RWPE1 (cell line): ENCODE measurements around the gene CALHM4.

Experiments used
- CTCF ChIA-PET: fragments of 350-600 bp; sonication (Branson Sonifier 250); formaldehyde crosslinking; extraction: SDS; loops from one replicate; lab custom pipeline; 2021; lab: Yijun Ruan, JAX
- POLR2A ChIA-PET: fragments of 400-600 bp; formaldehyde crosslinking; extraction: SDS; loops from one replicate; lab custom pipeline; 2020; ENCODE audit warnings: antibody characterized with exemption; ENCODE audit not compliant: low non-redundant PET; lab: Yijun Ruan, JAX
- DNase-seq: peaks from one replicate; pipeline ENCODE4 v3.0.0; 2012; ENCODE audit warnings: low spot score
- H3K27ac ChIP-seq: fragments of 450-650 bp; 2 replicates; pipeline ENCODE4 v1.5.1; 2017
- TF ChIP-seq, protein P1 (sequence below): fragments of 450-650 bp; conservative IDR thresholded peaks from 2 replicates; pipeline ENCODE4 v1.5.1; 2017; ENCODE audit warnings: low read depth, mild to moderate bottlenecking

CALHM4 gene

DNA sequence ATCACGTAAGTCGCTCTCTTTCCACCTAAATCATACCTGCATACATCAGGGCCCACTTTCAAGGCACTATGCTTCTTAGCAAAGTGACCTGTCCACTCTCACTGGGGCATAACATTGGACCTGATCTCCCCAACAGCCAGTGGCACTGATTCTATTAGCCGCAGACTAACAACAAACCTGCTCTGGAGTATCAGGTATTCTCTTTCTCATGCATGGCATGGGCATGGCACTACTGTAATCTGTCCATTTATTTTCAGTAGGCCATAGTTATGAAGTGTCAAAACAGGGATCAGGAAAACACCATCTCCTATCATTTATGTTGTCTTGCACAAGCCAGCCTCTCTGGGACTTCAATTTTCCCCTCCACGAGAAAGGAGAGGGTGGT is 8.5 kb downstream of the CALHM4 start:
- ChIA-PET CTCF (interaction anchor here (2.5 kb wide), 1 partner anchor 293 kb away, joined by 11 read pairs; no protein-coding TSS in a partner anchor), POLR2A (no interaction called here)
- TF ChIP-seq, protein P1, sequence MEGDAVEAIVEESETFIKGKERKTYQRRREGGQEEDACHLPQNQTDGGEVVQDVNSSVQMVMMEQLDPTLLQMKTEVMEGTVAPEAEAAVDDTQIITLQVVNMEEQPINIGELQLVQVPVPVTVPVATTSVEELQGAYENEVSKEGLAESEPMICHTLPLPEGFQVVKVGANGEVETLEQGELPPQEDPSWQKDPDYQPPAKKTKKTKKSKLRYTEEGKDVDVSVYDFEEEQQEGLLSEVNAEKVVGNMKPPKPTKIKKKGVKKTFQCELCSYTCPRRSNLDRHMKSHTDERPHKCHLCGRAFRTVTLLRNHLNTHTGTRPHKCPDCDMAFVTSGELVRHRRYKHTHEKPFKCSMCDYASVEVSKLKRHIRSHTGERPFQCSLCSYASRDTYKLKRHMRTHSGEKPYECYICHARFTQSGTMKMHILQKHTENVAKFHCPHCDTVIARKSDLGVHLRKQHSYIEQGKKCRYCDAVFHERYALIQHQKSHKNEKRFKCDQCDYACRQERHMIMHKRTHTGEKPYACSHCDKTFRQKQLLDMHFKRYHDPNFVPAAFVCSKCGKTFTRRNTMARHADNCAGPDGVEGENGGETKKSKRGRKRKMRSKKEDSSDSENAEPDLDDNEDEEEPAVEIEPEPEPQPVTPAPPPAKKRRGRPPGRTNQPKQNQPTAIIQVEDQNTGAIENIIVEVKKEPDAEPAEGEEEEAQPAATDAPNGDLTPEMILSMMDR = no peak
- no peak for DNase-seq
- H3K27ac ChIP-seq = no peak overlapping the region

DNA sequence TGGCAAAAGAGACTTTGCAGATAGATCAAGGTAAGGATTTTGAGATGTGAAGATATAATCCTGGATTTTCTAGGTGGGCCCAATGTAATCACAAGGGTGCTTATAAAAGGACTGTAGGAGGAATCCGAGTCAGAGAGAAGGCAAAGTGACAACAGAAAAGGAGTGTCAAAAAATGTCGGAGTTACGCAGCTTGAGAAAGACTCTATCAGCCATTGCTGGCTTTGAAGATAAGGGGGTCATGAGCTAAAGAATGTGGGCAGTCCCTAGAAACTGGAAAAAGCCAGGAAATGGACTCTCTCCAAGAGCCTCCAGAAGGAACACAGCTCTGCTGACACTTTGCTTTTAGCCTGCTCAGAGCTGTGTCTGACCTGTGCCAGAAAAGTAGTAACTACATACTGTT is 9.1 kb downstream of the CALHM4 start:
- ChIA-PET CTCF (interaction anchor here (0.7 to 2.5 kb wide), 2 partner anchors 143 to 294 kb away, joined by 3 to 11 read pairs; no protein-coding TSS in a partner anchor), POLR2A (no interaction called here)
- no peak overlapping the region for H3K27ac ChIP-seq
- no peak for DNase-seq
- TF ChIP-seq, protein P1 = no peak

- ChIA-PET CTCF (interaction anchor here (0.7 to 2.5 kb wide), 4 partner anchors 29 to 295 kb away, joined by 3 to 11 read pairs (median 6); no protein-coding TSS in a partner anchor), POLR2A (no interaction called here)
- no peak overlapping the region for H3K27ac ChIP-seq
- no peak for DNase-seq
- TF ChIP-seq, protein P1 = no peak
Measured at GRCh38 chr6:116563830-116564229, 10.3 kb downstream of the CALHM4 start.

- TF ChIP-seq, protein P1 = no peak
- CTCF ChIA-PET = interaction anchor here (0.7 to 1.2 kb wide), 2 partner anchors 61 to 277 kb away, joined by 4 to 7 read pairs; no protein-coding TSS in a partner anchor
- no peak for DNase-seq
Measured at GRCh38 chr6:116564311-116564710, 10.8 kb downstream of the CALHM4 start.

GRCh38 chr6:116564921-116565872 is 11.6 kb downstream of the CALHM4 start:
- no peak for DNase-seq
- ChIA-PET CTCF (interaction anchor here (0.9 kb wide), 1 partner anchor 297 kb away, joined by 5 read pairs; no protein-coding TSS in a partner anchor), POLR2A (no interaction called here)
- TF ChIP-seq, protein P1 = no peak
- H3K27ac ChIP-seq = no peak overlapping the region

More at GRCh38 chr6:116564311-116564710, 10.8 kb downstream of the CALHM4 start:
- no peak overlapping the region for H3K27ac ChIP-seq
- POLR2A ChIA-PET = no interaction called here

GRCh38 chr6:116568111-116568510 is 14.6 kb downstream of the CALHM4 start:
- no peak overlapping the region for H3K27ac ChIP-seq
- DNase-seq = no peak
- CTCF ChIA-PET = interaction anchor here (0.5 kb wide), 1 partner anchor 173 kb away, joined by 3 read pairs; no protein-coding TSS in a partner anchor
- TF ChIP-seq, protein P1 = no peak
- POLR2A ChIA-PET = no interaction called here
